Measurements from ENCODE around the gene MACIR.

The MACIR gene

GRCh38 chr5:103294906-103295305 is 36.3 kb downstream of the MACIR start:
- no peak overlapping the region for H3K4me3 ChIP-seq (replicated peaks in 1 of 2; ENCODE audit: low read depth in 2 of 2, low read length in 2 of 2)
- no peak for DNase-seq (ENCODE audit: low read depth in 2 of 2)
- TF ChIP-seq CTCF (IDR thresholded peaks at IDR 0.05; ENCODE audit: low read depth, low read length), result no peak

- DNase-seq (ENCODE audit: low read depth in 2 of 2), result no peak
- H3K4me3 ChIP-seq (replicated peaks in 1 of 2; ENCODE audit: low read depth in 2 of 2, low read length in 2 of 2), result no peak overlapping the region
- no peak for TF ChIP-seq CTCF (IDR thresholded peaks at IDR 0.05; ENCODE audit: low read depth, low read length)
Measured at GRCh38 chr5:103295424-103295823, 36.9 kb downstream of the MACIR start.

GRCh38 chr5:103295871-103296270 is 37.3 kb downstream of the MACIR start:
- no peak for TF ChIP-seq CTCF (IDR thresholded peaks at IDR 0.05; ENCODE audit: low read depth, low read length)
- H3K4me3 ChIP-seq (replicated peaks in 1 of 2; ENCODE audit: low read depth in 2 of 2, low read length in 2 of 2), result no peak overlapping the region
- no peak for DNase-seq (ENCODE audit: low read depth in 2 of 2)

GRCh38 chr5:103298117-103298516 is 39.6 kb downstream of the MACIR start:
- DNase-seq (ENCODE audit: low read depth in 2 of 2), result no peak
- TF ChIP-seq CTCF (IDR thresholded peaks at IDR 0.05; ENCODE audit: low read depth, low read length), result no peak
- no peak overlapping the region for H3K4me3 ChIP-seq (replicated peaks in 1 of 2; ENCODE audit: low read depth in 2 of 2, low read length in 2 of 2)

- no peak overlapping the region for H3K4me3 ChIP-seq (replicated peaks in 1 of 2; ENCODE audit: low read depth in 2 of 2, low read length in 2 of 2)
- DNase-seq (ENCODE audit: low read depth in 2 of 2), result no peak
- no peak for TF ChIP-seq CTCF (IDR thresholded peaks at IDR 0.05; ENCODE audit: low read depth, low read length)
Measured at GRCh38 chr5:103298607-103299188, 40.1 kb downstream of the MACIR start.

- no peak for TF ChIP-seq CTCF (IDR thresholded peaks at IDR 0.05; ENCODE audit: low read depth, low read length)
- H3K4me3 ChIP-seq (replicated peaks in 1 of 2; ENCODE audit: low read depth in 2 of 2, low read length in 2 of 2), result no peak overlapping the region
- DNase-seq (ENCODE audit: low read depth in 2 of 2), result peak in 1 of 2 donors; percentile 11
Measured at GRCh38 chr5:103305809-103306208, 47.2 kb downstream of the MACIR start.

GRCh38 chr5:103307470-103307869 is 48.9 kb downstream of the MACIR start:
- H3K4me3 ChIP-seq (replicated peaks in 1 of 2; ENCODE audit: low read depth in 2 of 2, low read length in 2 of 2), result no peak overlapping the region
- DNase-seq (ENCODE audit: low read depth in 2 of 2), result no peak
- TF ChIP-seq CTCF (IDR thresholded peaks at IDR 0.05; ENCODE audit: low read depth, low read length), result no peak

Data from cardiac fibroblast (primary cell).